Measurements from ENCODE around the gene FCHO2.

DNA sequence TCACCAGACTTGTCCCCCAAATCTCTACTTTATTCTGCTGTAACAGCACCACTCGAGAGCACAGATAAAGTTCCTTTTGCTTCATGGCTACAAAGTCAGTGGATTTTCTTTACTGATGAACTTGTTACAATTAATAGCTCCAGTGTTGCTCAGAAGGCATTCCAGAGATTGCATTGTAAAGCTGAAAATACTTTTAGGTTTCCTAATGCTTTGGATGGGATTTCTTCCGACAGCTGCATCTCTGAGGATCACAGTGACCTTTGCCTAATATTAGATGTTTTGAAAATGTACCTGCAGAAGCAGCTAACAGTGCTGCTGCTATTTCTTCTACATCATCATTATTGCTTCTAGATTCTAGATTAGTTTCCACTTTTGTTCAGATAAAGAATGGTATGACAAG lies 105.8 kb downstream of the FCHO2 start:
- TF ChIP-seq, protein P1, sequence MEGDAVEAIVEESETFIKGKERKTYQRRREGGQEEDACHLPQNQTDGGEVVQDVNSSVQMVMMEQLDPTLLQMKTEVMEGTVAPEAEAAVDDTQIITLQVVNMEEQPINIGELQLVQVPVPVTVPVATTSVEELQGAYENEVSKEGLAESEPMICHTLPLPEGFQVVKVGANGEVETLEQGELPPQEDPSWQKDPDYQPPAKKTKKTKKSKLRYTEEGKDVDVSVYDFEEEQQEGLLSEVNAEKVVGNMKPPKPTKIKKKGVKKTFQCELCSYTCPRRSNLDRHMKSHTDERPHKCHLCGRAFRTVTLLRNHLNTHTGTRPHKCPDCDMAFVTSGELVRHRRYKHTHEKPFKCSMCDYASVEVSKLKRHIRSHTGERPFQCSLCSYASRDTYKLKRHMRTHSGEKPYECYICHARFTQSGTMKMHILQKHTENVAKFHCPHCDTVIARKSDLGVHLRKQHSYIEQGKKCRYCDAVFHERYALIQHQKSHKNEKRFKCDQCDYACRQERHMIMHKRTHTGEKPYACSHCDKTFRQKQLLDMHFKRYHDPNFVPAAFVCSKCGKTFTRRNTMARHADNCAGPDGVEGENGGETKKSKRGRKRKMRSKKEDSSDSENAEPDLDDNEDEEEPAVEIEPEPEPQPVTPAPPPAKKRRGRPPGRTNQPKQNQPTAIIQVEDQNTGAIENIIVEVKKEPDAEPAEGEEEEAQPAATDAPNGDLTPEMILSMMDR (IDR thresholded peaks at IDR 0.05), result no peak
- no peak for TF ChIP-seq POLR2A (IDR thresholded peaks at IDR 0.05)
